HCT116 (cell line): ENCODE results near the gene WIPI1. TPM values are rescaled to one million over a fixed set of nuclear protein-coding genes. Genes with fewer than 3 reads are reported as not detected.

Experiments
- ATAC-seq: fragments of 200-7000 bp; cut with Tn5 transposase; 2 replicates; pipeline ENCODE4 v1.9.1; 2020; ENCODE audit warnings: mild to moderate bottlenecking, moderate library complexity
- BruUV-seq: library from RNA; stranded (reverse); fragments of 400-500 nt; replicated peaks from 2 replicates; lab custom pipeline; 2021; lab: Mats Ljungman, UMichigan
- CTCF ChIA-PET: fragments of 300-600 bp; sonication (Branson Sonifier 250); formaldehyde crosslinking; loops from one replicate; lab custom pipeline; 2021; ENCODE audit warnings: antibody characterized with exemption; lab: Charles Lee
- POLR2A ChIA-PET: fragments of 300-600, 350-600 bp; sonication (Branson Sonifier 250); formaldehyde crosslinking; loops from one replicate; lab custom pipeline; 2021; ENCODE audit warnings: antibody characterized with exemption; lab: Charles Lee
- RAD21 ChIA-PET, 2 experiments: fragments of 300-600 bp; sonication (Branson Sonifier 250); formaldehyde crosslinking; loops; one replicate each; lab custom pipeline; 2023; ENCODE audit warnings: low total read pairs in 2 of 2; ENCODE audit not compliant: uncharacterized antibody in 2 of 2, unreplicated experiment in 2 of 2, low non-redundant PET in 1 of 2; lab: Charles Lee
- DNase-seq: peaks from one replicate; pipeline ENCODE4 v3.0.0-alpha.2; 2010; ENCODE audit warnings: low read depth, low spot score
- H2AFZ ChIP-seq: fragments of 200-600 bp; shearing (Covaris generic), sonication (generic); 2 replicates; pipeline ENCODE4 v1.6.1; 2017; ENCODE audit warnings: low read depth, mixed run types, mixed read lengths, antibody characterized with exemption, low read length; ENCODE audit not compliant: poor library complexity, severe bottlenecking
- H3K27ac ChIP-seq: 2 replicates; pipeline ENCODE4 v1.5.1; 2012; ENCODE audit warnings: low read depth, low read length
- H3K27me3 ChIP-seq: fragments of 200-600 bp; sonication (generic); 2 replicates; pipeline ENCODE4 v1.6.1; 2016; ENCODE audit warnings: mixed run types, low read length, mixed read lengths; ENCODE audit not compliant: insufficient read depth
- H3K36me3 ChIP-seq, 2 experiments: fragments of 200-500 bp in 1 of 2; fragments of 200-600 bp in 1 of 2; sonication (Bioruptor generic) in 1 of 2; sonication (generic) in 1 of 2; 2 replicates each; pipeline versions ENCODE4 v1.5.1 to v1.6.1; 2014 to 2016; ENCODE audit warnings: low read length in 2 of 2, inconsistent platforms in 1 of 2, mixed read lengths in 1 of 2, mixed run types in 1 of 2; ENCODE audit not compliant: insufficient read depth in 2 of 2, control insufficient read depth in 1 of 2
- H3K4me1 ChIP-seq, 2 experiments: fragments of 200-600 bp in 1 of 2; sonication (generic) in 1 of 2; 2 replicates each; pipeline versions ENCODE4 v1.5.1 to v1.6.1; 2012 to 2017; ENCODE audit warnings: low read length in 2 of 2, inconsistent platforms in 1 of 2, mild to moderate bottlenecking in 1 of 2, mixed read lengths in 1 of 2, mixed run types in 1 of 2, moderate library complexity in 1 of 2; ENCODE audit not compliant: insufficient read depth in 2 of 2, control insufficient read depth in 1 of 2
- H3K4me2 ChIP-seq: fragments of 200-600 bp; sonication (generic); 2 replicates; pipeline ENCODE4 v1.6.1; 2017; ENCODE audit warnings: mixed run types, low read length, mixed read lengths
- H3K4me3 ChIP-seq, 2 experiments: fragments of 200-600 bp in 1 of 2; sonication (generic) in 1 of 2; replicated peaks in 1 of 2; 2 replicates each; pipeline ENCODE4 v1.5.1; 2011 to 2016; ENCODE audit warnings: low read length in 2 of 2, control low read depth in 1 of 2, low read depth in 1 of 2, mild to moderate bottlenecking in 1 of 2, mixed read lengths in 1 of 2, mixed run types in 1 of 2
- H3K79me2 ChIP-seq: fragments of 200-600 bp; sonication (generic); 2 replicates; pipeline ENCODE4 v1.6.1; 2017; ENCODE audit warnings: mild to moderate bottlenecking, mixed run types, low read length, moderate library complexity, mixed read lengths; ENCODE audit not compliant: insufficient read depth
- H3K9ac ChIP-seq: fragments of 200-600 bp; sonication (generic); 2 replicates; pipeline ENCODE4 v1.6.1; 2016; ENCODE audit warnings: low read length, mixed read lengths
- H3K9me2 ChIP-seq: fragments of 200-600 bp; sonication (generic), shearing (Covaris generic); 2 replicates; pipeline ENCODE4 v1.6.1; 2017; ENCODE audit warnings: mixed run types, mild to moderate bottlenecking, moderate library complexity; ENCODE audit not compliant: insufficient read depth
- H3K9me3 ChIP-seq, 2 experiments: fragments of 200-500 bp in 1 of 2; fragments of 200-600 bp in 1 of 2; sonication (Bioruptor generic) in 1 of 2; sonication (generic) in 1 of 2; 2 replicates each; pipeline ENCODE4 v1.6.1; 2014 to 2017; ENCODE audit warnings: low read length in 2 of 2, mixed read lengths in 2 of 2, inconsistent platforms in 1 of 2, low read depth in 1 of 2, mild to moderate bottlenecking in 1 of 2, mixed run types in 1 of 2, moderate library complexity in 1 of 2; ENCODE audit not compliant: control insufficient read depth in 1 of 2, insufficient read depth in 1 of 2
- H4K20me1 ChIP-seq: fragments of 200-600 bp; sonication (generic), shearing (Covaris generic); 2 replicates; pipeline ENCODE4 v1.6.1; 2017; ENCODE audit warnings: mixed run types, mild to moderate bottlenecking, moderate library complexity; ENCODE audit not compliant: insufficient read depth
- ATF3 ChIP-seq: IDR thresholded peaks from 2 replicates; pipeline ENCODE4 v1.6.1; 2012
- CEBPB ChIP-seq: IDR thresholded peaks from 2 replicates; pipeline ENCODE4 v1.6.1; 2012; ENCODE audit warnings: low read depth
- CTCF ChIP-seq, 3 experiments: fragments of 200-600 bp in 1 of 3; sonication (generic) in 1 of 3; IDR thresholded peaks in 2 of 3; conservative IDR thresholded peaks in 1 of 3; 2 replicates each; pipeline ENCODE4 v1.5.1; 2012 to 2017; ENCODE audit warnings: low read depth in 2 of 3, low read length in 2 of 3, antibody characterized with exemption in 1 of 3, borderline replicate concordance in 1 of 3, control low read depth in 1 of 3, mild to moderate bottlenecking in 1 of 3, mixed read lengths in 1 of 3, mixed run types in 1 of 3, moderate library complexity in 1 of 3; ENCODE audit not compliant: insufficient read depth in 1 of 3
- EGR1 ChIP-seq: IDR thresholded peaks from 2 replicates; pipeline ENCODE4 v1.6.1; 2012; ENCODE audit warnings: low read depth
- EZH2 ChIP-seq: fragments of 200-600 bp; sonication (generic); IDR thresholded peaks from 2 replicates; pipeline ENCODE4 v1.6.1; 2017; ENCODE audit warnings: antibody characterized with exemption, mixed run types
- JUND ChIP-seq: IDR thresholded peaks from 2 replicates; pipeline ENCODE4 v1.6.1; 2012
- TCF7L2 ChIP-seq: IDR thresholded peaks from 2 replicates; pipeline ENCODE4 v1.7.0; 2011; ENCODE audit warnings: borderline replicate concordance, inconsistent platforms; ENCODE audit not compliant: insufficient read depth, insufficient read length; ENCODE audit errors: extremely low read depth
- ZBTB33 ChIP-seq: IDR thresholded peaks from 2 replicates; pipeline ENCODE4 v1.6.1; 2011; ENCODE audit warnings: mild to moderate bottlenecking, low read length, moderate library complexity; ENCODE audit not compliant: insufficient replicate concordance; ENCODE audit errors: extremely low read depth
- intact Hi-C: fragments of 100-400 bp; cut with micrococcal nuclease; formaldehyde crosslinking; loops from 2 replicates; pipeline ENCODE4 v1.10.0; 2022
- total RNA-seq: library from RNA; stranded (reverse); gene quantifications from one replicate; pipeline ENCODE4 v1.2.1, GENCODE V29; 2021; ENCODE audit not compliant: unreplicated experiment

WIPI1 gene
- total RNA-seq, 1 experiment from 2014 or later: 21.5 TPM

- TF ChIP-seq ZBTB33: no peak
- TF ChIP-seq CEBPB: peak; percentile 81
- TF ChIP-seq TCF7L2: no peak
- TF ChIP-seq EGR1: no peak
These were observed 3.8 kb upstream of the WIPI1 start (continued) for GRCh38 chr17:68461122-68461539.

GRCh38 chr17:68460715-68461114 is 3.4 kb upstream of the WIPI1 start:
- Histone ChIP-seq H3K4me1 (peaks cover 20 to 40% of the 10 kb centered on the region in 2 experiments), H2AFZ (peak overlapping the region; percentile 11), H3K4me2 (peak overlapping the region; percentile 0; the same call in 1 of the 2 replicates), H3K4me3 (no peak overlapping the region), H3K9ac (no peak overlapping the region), H4K20me1 (no peaks in the 10 kb centered on the region), H3K9me2 (no peaks in the 10 kb centered on the region), H3K9me3 (no peaks in the 10 kb centered on the region), H3K27me3 (no peaks in the 10 kb centered on the region), H3K27ac (no peak overlapping the region), H3K36me3 (no peaks in the 10 kb centered on the region), H3K79me2 (no peaks in the 10 kb centered on the region)
- intact Hi-C loops: loop anchor here (10.0 kb wide), 1 partner anchor 656 kb away; no protein-coding TSS in a partner anchor
- RAD21 ChIA-PET: no interaction called here
- TF ChIP-seq EZH2 (no peak), CTCF (IDR thresholded peaks at IDR 0.05 in 2 of 3, conservative IDR thresholded peaks at IDR 0.05 in 1 of 3; ENCODE audit: borderline replicate concordance in 1 of 3, insufficient read depth in 1 of 3, low read depth in 2 of 3, low read length in 2 of 3) (no peak), ATF3 (no peak), JUND (no peak)
- CTCF ChIA-PET: interaction anchor here (0.6 to 0.9 kb wide), 4 partner anchors 24 to 496 kb away, joined by 3 to 4 read pairs (median 3); no protein-coding TSS in a partner anchor
- DNase-seq (no peak), ATAC-seq (no peak)
- POLR2A ChIA-PET: interaction anchor here (1.0 kb wide), 1 partner anchor 8 kb away, joined by 3 read pairs; no protein-coding TSS in a partner anchor
- no TSS peak for BruUV-seq
